IPS-11a (cell line): Measurements from ENCODE around the gene USP22.
A peak's percentile ranks its signal among the peaks of the same experiment; 100 is the strongest.
"Not testable (repeated sequence)": the region's sequence is repeated elsewhere in the genome, so short reads cannot be mapped to it uniquely, and the experiment has no call there.

Experiments used
- H3K4me3 ChIP-seq: one replicate; pipeline ENCODE4 v1.5.1; 2013; ENCODE audit warnings: low read depth, low read length, control low read depth

The USP22 gene

GRCh38 chr17:21042458-21043295 lies at the start of gene USP22:
Gene USP22 (minus strand): TSS chr17:21043011. CDS start chr17:21042835, 176 bp downstream.
- H3K4me3 ChIP-seq, result peak within 1 kb of the TSS; percentile 95

GRCh38 chr17:21090902-21091618 lies 48.2 kb upstream of the USP22 start:
- H3K4me3 ChIP-seq, result no peak overlapping the region

GRCh38 chr17:21089933-21090901 lies 47.4 kb upstream of the USP22 start:
- no peak overlapping the region for H3K4me3 ChIP-seq

- H3K4me3 ChIP-seq, result no peak overlapping the region
Measured at GRCh38 chr17:21089145-21089544, 46.3 kb upstream of the USP22 start.

- H3K4me3 ChIP-seq, result no peak overlapping the region
Measured at GRCh38 chr17:21085707-21086106, 42.9 kb upstream of the USP22 start.

- H3K4me3 ChIP-seq, result not testable (repeated sequence)
Measured at GRCh38 chr17:21085280-21085679, 42.5 kb upstream of the USP22 start.

- H3K4me3 ChIP-seq, result no peak overlapping the region
Measured at GRCh38 chr17:21082001-21082436, 39.2 kb upstream of the USP22 start.

- no peak overlapping the region for H3K4me3 ChIP-seq
Measured at GRCh38 chr17:21079196-21079595, 36.4 kb upstream of the USP22 start.

- no peak overlapping the region for H3K4me3 ChIP-seq
Measured at GRCh38 chr17:21078016-21078780, 35.4 kb upstream of the USP22 start.

GRCh38 chr17:21077281-21077680 lies 34.5 kb upstream of the USP22 start:
- H3K4me3 ChIP-seq, result no peak overlapping the region

- H3K4me3 ChIP-seq, result no peak overlapping the region
Measured at GRCh38 chr17:21076242-21076641, 33.4 kb upstream of the USP22 start.

GRCh38 chr17:21075739-21076085 lies 32.9 kb upstream of the USP22 start:
- no peak overlapping the region for H3K4me3 ChIP-seq

- no peak overlapping the region for H3K4me3 ChIP-seq
Measured at GRCh38 chr17:21072745-21073197, 30.0 kb upstream of the USP22 start.

GRCh38 chr17:21066394-21066793 lies 23.6 kb upstream of the USP22 start:
- no peak overlapping the region for H3K4me3 ChIP-seq

- no peak overlapping the region for H3K4me3 ChIP-seq
Measured at GRCh38 chr17:21061971-21062526, 19.2 kb upstream of the USP22 start.

- no peak overlapping the region for H3K4me3 ChIP-seq
Measured at GRCh38 chr17:21061158-21061835, 18.5 kb upstream of the USP22 start.

GRCh38 chr17:21059761-21060160 lies 16.9 kb upstream of the USP22 start:
- H3K4me3 ChIP-seq, result no peak overlapping the region

- no peak overlapping the region for H3K4me3 ChIP-seq
Measured at GRCh38 chr17:21058098-21058893, 15.5 kb upstream of the USP22 start.

- not testable (repeated sequence) for H3K4me3 ChIP-seq
Measured at GRCh38 chr17:21053056-21053455, 10.2 kb upstream of the USP22 start.
